GM21526 (cell line): ENCODE measurements around the gene MAML3.

Source experiments
- ATAC-seq: cut with Tn5 transposase; IDR thresholded peaks from one replicate; pipeline ENCODE4 v1.9.1; 2021; ENCODE audit warnings: moderate library complexity; ENCODE audit not compliant: unreplicated experiment, low FRiP score

Gene MAML3

GRCh38 chr4:140049024-140049848, 104.7 kb downstream of the MAML3 start:
- no peak for ATAC-seq

- ATAC-seq: no peak
Measured at GRCh38 chr4:140048419-140048995, 105.5 kb downstream of the MAML3 start.

- no peak for ATAC-seq
Measured at GRCh38 chr4:140047786-140048185, 106.2 kb downstream of the MAML3 start.

GRCh38 chr4:140047017-140047640, 106.9 kb downstream of the MAML3 start:
- ATAC-seq: no peak

DNA sequence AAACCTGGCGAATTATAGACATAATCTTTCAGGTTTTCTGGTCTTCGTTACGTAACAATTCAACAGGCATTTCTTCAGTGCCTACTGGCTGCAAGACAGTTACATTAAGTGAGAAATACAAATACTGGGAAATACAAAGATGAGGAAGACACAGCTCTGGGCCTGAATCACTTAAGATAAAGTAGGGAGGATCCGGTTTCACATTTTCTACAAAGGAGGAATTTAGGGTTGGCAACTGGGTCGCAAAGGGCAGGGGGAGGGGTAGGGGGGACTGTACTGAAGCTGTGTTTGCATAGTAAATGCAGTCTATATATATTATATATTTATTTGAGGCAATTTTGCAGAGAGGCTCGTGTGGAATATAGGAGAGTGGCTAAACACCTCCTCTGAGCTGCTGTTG, 107.4 kb downstream of the MAML3 start:
- ATAC-seq: no peak

DNA sequence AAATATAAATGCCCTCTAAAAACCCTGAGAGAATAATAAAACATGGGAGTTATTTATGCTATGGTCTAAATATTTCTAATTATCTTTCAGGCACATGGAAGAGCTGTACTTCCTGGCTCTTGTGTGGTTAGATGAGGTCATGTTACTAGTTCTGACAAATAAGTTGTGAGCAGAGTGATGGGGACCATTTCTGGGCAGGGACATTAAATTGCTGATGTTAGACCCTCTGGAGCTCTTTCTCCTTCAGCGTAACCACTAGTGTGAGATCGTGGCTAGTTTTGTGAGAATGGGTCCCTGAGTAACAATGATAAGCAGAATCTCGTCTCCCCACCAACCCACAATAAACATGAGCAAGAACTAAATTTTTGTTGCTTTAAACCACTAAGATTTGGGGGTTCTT, 108.0 kb downstream of the MAML3 start:
- ATAC-seq: no peak

GRCh38 chr4:140044337-140044902, 109.6 kb downstream of the MAML3 start:
- no peak for ATAC-seq

- ATAC-seq: no peak
Measured at GRCh38 chr4:140042634-140043033, 111.3 kb downstream of the MAML3 start.

DNA sequence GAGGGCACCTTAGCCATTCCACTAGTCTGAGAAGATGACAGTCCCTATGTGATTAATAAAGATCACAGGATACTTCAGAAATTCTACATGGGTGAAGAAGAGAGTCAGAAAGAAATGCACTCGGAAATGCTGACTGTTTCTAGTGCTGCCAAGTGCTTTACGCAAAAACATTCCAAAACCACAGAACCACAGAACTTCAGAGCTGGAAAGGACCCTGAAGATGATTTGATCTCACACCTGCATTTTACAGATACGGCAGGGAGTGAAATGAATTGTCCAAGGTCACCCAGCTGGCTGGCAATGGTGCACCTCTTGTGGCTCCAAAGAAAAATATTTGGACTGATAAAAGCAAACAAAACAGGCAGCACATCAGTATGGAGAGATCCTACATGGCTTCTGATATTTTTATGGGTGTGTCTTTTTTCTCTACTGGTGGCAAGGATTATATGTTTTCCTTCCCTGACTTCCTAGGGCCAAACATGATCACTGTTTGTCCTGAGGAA, 115.9 kb downstream of the MAML3 start:
- ATAC-seq: no peak

GRCh38 chr4:140037353-140038030, 116.5 kb downstream of the MAML3 start:
- no peak for ATAC-seq

GRCh38 chr4:140031706-140032105, 122.3 kb downstream of the MAML3 start:
- no peak for ATAC-seq

GRCh38 chr4:140031061-140031460, 122.9 kb downstream of the MAML3 start:
- no peak for ATAC-seq

- no peak for ATAC-seq
Measured at GRCh38 chr4:140028676-140029517, 125.1 kb downstream of the MAML3 start.

DNA sequence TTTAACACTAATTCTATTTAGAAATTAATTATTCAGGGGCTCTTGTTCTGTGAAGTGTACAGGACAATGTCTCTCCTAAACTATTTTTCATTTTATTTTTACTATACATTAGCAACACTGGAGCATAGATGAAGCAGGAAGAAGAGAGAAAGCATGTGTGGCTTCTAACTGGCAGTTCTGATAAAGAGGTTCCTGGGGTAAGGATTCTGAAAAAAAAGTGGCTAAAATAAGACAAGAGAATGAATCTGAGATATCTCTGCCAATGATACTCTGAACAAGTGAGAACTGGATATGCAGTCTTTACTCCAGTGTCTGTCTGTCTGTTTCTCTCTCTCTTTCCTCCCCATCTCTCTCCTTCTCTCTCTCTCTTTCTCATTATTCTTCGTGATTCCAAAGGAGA, 125.9 kb downstream of the MAML3 start:
- no peak for ATAC-seq

- ATAC-seq: no peak
Measured at GRCh38 chr4:140027101-140027500, 126.9 kb downstream of the MAML3 start.

DNA sequence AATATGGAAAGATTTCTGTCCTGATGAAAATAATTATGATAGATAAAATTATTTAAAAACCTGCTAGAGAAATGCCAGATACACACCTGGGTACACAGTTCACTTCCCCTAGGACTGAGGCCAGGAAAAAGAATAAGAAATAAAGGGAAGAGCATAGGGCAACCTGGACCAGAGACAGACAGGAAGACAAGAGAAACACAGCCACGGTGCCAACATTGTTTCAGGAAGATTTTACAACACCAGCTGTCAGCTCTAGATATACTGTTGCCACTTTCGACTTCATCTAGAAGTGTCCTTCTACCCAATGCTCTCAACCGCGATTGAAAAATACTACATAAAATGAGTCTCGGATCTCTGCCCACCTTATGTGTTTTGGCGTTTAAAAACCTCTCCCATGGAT, 128.5 kb downstream of the MAML3 start:
- ATAC-seq: no peak

- no peak for ATAC-seq
Measured at GRCh38 chr4:140020457-140021361, 133.3 kb downstream of the MAML3 start.

- ATAC-seq: no peak
Measured at GRCh38 chr4:140019619-140020347, 134.2 kb downstream of the MAML3 start.
